ENCODE results near the gene TMEM204.
A peak's percentile ranks its signal among the peaks of the same experiment; 100 is the strongest.

The TMEM204 gene

DNA sequence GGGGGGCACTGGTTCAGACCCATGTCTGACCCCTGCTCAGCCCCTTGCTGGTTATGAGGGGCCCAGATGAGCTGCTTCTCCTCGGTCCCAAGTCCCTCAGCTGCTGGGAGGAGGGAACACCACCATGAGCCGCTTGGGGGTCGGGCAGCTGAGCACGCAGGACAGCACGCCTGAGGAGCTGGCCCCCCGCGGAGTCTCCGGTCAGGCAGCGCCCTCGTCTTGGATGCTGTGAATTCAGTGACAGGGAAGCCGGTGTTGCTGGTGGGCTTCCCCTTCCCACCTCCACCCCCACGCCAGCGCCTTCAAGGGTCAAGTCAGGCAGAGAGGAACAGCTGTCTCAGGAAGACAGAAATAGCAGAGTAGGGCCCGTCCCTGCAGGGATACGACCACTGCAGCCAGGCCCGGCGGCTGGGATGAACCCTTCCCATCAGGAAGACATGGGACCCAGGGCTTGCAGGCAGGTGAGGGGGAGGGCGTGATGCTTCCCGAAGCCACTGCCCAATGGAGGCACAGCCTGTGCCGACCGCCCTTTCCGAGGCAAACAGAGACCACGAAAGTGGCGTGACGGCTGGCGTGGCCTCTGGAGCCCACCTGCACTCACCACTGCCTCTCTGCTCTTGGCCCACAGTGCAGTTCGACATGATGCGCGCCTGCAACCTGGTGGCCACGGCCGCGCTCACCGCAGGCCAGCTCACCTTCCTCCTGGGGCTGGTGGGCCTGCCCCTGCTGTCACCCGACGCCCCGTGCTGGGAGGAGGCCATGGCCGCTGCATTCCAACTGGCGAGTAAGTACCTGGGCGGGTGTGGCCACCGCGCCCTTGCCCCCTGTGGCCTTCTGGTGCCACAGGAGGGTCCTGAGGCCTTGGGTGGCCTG lies 8.1 kb downstream of the TMEM204 start:
- DNase-seq (ENCODE audit: low spot score) (peak; percentile 57), ATAC-seq (ENCODE audit: low read depth) (no peak)
- peaks cover 16% of the 10 kb centered on the region for H3K4me1 ChIP-seq (ENCODE audit: insufficient read depth, poor library complexity, severe bottlenecking)
- no peak overlapping the region for H3K27ac ChIP-seq (ENCODE audit: poor library complexity, severe bottlenecking)
- H3K36me3 ChIP-seq (ENCODE audit: low read depth): no peaks in the 10 kb centered on the region
- H3K4me3 ChIP-seq (ENCODE audit: severe bottlenecking): no peak overlapping the region
- TF ChIP-seq, protein P1, sequence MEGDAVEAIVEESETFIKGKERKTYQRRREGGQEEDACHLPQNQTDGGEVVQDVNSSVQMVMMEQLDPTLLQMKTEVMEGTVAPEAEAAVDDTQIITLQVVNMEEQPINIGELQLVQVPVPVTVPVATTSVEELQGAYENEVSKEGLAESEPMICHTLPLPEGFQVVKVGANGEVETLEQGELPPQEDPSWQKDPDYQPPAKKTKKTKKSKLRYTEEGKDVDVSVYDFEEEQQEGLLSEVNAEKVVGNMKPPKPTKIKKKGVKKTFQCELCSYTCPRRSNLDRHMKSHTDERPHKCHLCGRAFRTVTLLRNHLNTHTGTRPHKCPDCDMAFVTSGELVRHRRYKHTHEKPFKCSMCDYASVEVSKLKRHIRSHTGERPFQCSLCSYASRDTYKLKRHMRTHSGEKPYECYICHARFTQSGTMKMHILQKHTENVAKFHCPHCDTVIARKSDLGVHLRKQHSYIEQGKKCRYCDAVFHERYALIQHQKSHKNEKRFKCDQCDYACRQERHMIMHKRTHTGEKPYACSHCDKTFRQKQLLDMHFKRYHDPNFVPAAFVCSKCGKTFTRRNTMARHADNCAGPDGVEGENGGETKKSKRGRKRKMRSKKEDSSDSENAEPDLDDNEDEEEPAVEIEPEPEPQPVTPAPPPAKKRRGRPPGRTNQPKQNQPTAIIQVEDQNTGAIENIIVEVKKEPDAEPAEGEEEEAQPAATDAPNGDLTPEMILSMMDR (IDR thresholded peaks at IDR 0.05; ENCODE audit: poor library complexity, severe bottlenecking): no peak
- no peaks in the 10 kb centered on the region for H3K9me3 ChIP-seq (ENCODE audit: severe bottlenecking)
- H3K27me3 ChIP-seq (ENCODE audit: insufficient read depth, poor library complexity, severe bottlenecking): no peaks in the 10 kb centered on the region

DNA sequence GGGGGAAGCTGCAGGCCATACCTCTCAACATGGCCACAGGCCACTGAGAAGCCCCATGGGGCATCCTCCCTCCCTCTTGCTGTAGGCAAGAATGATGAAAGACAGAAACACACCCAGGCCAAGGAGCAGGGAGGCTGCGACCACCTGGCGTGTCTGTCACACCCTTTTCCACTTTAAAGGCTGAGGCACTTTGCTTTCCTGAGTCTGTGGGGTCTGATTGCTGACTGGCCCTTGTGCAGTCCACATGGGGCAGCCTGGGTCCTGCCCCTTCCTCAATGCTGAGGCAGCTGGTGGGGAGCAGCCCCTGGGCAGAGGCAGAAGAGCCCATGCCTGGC lies 8.7 kb downstream of the TMEM204 start:
- no peak overlapping the region for H3K4me3 ChIP-seq (ENCODE audit: severe bottlenecking)

DNA sequence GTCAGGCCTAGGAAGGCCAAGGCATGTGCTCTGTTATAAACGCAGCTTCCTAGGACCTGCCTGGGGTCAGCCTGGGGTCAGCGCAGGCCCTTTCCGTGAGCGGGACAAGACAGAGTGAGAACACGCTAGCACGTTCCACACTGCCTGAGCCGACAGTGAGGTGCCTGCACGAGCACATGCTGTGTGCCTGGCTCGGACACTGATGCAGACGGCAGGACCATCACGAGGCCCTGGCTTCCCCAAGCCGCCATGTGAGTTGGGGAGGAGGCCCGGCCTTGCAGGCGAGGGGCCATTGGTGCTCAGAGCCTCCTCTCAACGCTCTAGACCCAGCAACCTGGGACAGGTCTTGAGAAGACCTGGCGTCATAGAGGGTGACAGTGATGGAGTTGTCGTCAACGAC lies 9.1 kb downstream of the TMEM204 start:
- Histone ChIP-seq H3K27me3 (ENCODE audit: insufficient read depth, poor library complexity, severe bottlenecking) (no peaks in the 10 kb centered on the region), H3K4me3 (ENCODE audit: severe bottlenecking) (no peak overlapping the region), H3K4me1 (ENCODE audit: insufficient read depth, poor library complexity, severe bottlenecking) (peaks cover 16% of the 10 kb centered on the region), H3K27ac (ENCODE audit: poor library complexity, severe bottlenecking) (peak overlapping the region; percentile 59), H3K9me3 (ENCODE audit: severe bottlenecking) (no peaks in the 10 kb centered on the region), H3K36me3 (ENCODE audit: low read depth) (no peaks in the 10 kb centered on the region)
- TF ChIP-seq, protein P1 (IDR thresholded peaks at IDR 0.05; ENCODE audit: poor library complexity, severe bottlenecking): no peak
- DNase-seq (ENCODE audit: low spot score): peak; percentile 49
- ATAC-seq (ENCODE audit: low read depth): no peak

More for the DNA sequence above, 8.7 kb downstream of the TMEM204 start:
- H3K27ac ChIP-seq (ENCODE audit: poor library complexity, severe bottlenecking): no peak overlapping the region
- H3K27me3 ChIP-seq (ENCODE audit: insufficient read depth, poor library complexity, severe bottlenecking): no peaks in the 10 kb centered on the region
- ATAC-seq (ENCODE audit: low read depth) (no peak), DNase-seq (ENCODE audit: low spot score) (no peak)
- no peaks in the 10 kb centered on the region for H3K9me3 ChIP-seq (ENCODE audit: severe bottlenecking)
- TF ChIP-seq, protein P1 (IDR thresholded peaks at IDR 0.05; ENCODE audit: poor library complexity, severe bottlenecking): no peak
- H3K36me3 ChIP-seq (ENCODE audit: low read depth): no peaks in the 10 kb centered on the region
- peaks cover 16% of the 10 kb centered on the region for H3K4me1 ChIP-seq (ENCODE audit: insufficient read depth, poor library complexity, severe bottlenecking)

DNA sequence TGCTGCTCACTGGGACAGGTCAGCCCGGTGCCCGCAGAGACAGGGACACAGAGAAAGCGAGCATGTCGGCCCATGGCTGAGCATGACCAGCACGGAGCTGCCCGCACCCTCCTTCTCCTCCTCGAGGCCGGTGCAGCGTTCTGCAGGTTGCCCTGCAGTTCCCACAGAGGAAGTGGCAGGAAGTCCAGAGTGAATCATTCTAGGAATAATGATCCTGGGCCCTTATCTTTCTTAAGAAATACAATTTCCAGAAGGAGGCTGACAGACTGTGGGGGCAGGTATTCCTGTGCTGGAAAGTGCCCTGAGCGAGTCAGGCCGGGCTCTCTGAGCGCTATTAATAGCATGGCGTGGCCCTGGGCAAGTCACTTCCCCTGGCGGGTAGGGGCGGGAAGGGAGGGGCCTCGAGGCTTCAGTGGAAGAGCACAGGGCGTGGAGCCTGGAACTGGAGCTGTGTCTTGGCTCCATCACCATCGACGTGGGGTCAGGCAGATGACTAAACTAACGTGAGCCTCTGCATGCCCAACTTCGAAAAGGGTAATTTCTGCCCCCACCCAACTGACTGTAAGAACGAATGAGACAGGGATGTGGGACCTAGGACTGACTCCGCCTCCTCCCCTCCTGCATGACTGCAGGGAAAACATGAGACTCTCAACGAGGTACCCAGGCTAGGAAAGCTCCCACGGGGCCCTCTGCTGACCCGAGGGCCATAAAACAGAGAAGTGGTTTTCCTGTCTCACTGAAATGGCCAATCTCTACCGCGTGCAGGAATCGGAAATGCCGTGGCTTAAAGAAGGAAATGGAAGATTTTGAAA lies 9.8 kb downstream of the TMEM204 start:
- ATAC-seq (ENCODE audit: low read depth): peak; percentile 77
- no peak for DNase-seq (ENCODE audit: low spot score)
- H3K9me3 ChIP-seq (ENCODE audit: severe bottlenecking): no peaks in the 10 kb centered on the region
- H3K36me3 ChIP-seq (ENCODE audit: low read depth): no peaks in the 10 kb centered on the region
- peak overlapping the region; percentile 59 for H3K27ac ChIP-seq (ENCODE audit: poor library complexity, severe bottlenecking)
- TF ChIP-seq, protein P1 (IDR thresholded peaks at IDR 0.05; ENCODE audit: poor library complexity, severe bottlenecking): peak; percentile 17
- H3K4me1 ChIP-seq (ENCODE audit: insufficient read depth, poor library complexity, severe bottlenecking): peaks cover 16% of the 10 kb centered on the region
- no peak overlapping the region for H3K4me3 ChIP-seq (ENCODE audit: severe bottlenecking)
- H3K27me3 ChIP-seq (ENCODE audit: insufficient read depth, poor library complexity, severe bottlenecking): no peaks in the 10 kb centered on the region
